Kidney (tissue), 22 donors: ENCODE data around the gene TEDDM1. TPM values are rescaled to one million over a fixed set of nuclear protein-coding genes. Genes with fewer than 3 reads are reported as not detected.
"Not testable (repeated sequence)": the region's sequence is repeated elsewhere in the genome, so short reads cannot be mapped to it uniquely, and the experiment has no call there.

Experiments used
- DNase-seq, 5 donors: peaks; one replicate each; pipeline ENCODE4 v3.0.0-alpha.2; 2013 to 2020
- FAIRE-seq: peaks from 2 replicates; lab custom pipeline; 2012; peaks lifted over from hg19 to GRCh38; lab: Jason Lieb, UNC
- H3K27ac ChIP-seq, 2 donors: one replicate each; pipeline ENCODE4 v1.7.0; 2013; ENCODE audit warnings: low read depth in 2 of 2, low read length in 2 of 2, inconsistent platforms in 1 of 2
- H3K27me3 ChIP-seq: one replicate; pipeline ENCODE4 v1.7.1; 2013; ENCODE audit warnings: low read length, inconsistent platforms; ENCODE audit not compliant: control insufficient read depth, insufficient read depth
- H3K36me3 ChIP-seq, 3 donors: one replicate each; pipeline versions ENCODE4 v1.7.0 to v1.7.1; 2013; ENCODE audit warnings: low read length in 3 of 3, control low read depth in 1 of 3, inconsistent platforms in 1 of 3; ENCODE audit not compliant: insufficient read depth in 3 of 3, control insufficient read depth in 2 of 3
- H3K4me1 ChIP-seq, 3 donors: one replicate each; pipeline versions ENCODE4 v1.7.0 to v1.7.1; 2013; ENCODE audit warnings: low read length in 3 of 3, inconsistent platforms in 1 of 3, low read depth in 1 of 3; ENCODE audit not compliant: control insufficient read depth in 2 of 3, insufficient read depth in 2 of 3
- H3K4me3 ChIP-seq, 3 donors: one replicate each; pipeline versions ENCODE4 v1.7.0 to v1.8.1; 2013; ENCODE audit warnings: low read length in 3 of 3, control low read depth in 1 of 3, inconsistent platforms in 1 of 3
- H3K9ac ChIP-seq, 3 donors: one replicate each; pipeline versions ENCODE4 v1.7.0 to v1.7.1; 2013; ENCODE audit warnings: low read length in 3 of 3, control low read depth in 1 of 3, inconsistent platforms in 1 of 3
- H3K9me3 ChIP-seq, 3 donors: one replicate each; pipeline versions ENCODE4 v1.7.0 to v1.7.1; 2013; ENCODE audit warnings: low read length in 3 of 3, control low read depth in 1 of 3, inconsistent platforms in 1 of 3; ENCODE audit not compliant: control insufficient read depth in 2 of 3, insufficient read depth in 1 of 3
- intact Hi-C: fragments of 100-400 bp; cut with DNase I; formaldehyde crosslinking; loops from one replicate; pipeline ENCODE4 v1.11.1; 2022
- long read RNA-seq, 10 donors: library from polyadenylated mRNA in 1 of 10; unstranded in 1 of 10; transcript quantifications; one replicate each; pipeline ENCODE4 v2.0.0 and lab custom pipeline, GENCODE V29; 2021 to 2026
- polyA plus RNA-seq: library from polyadenylated mRNA; stranded (reverse); fragments of 350-450 nt; fragmentation: Illumina TruSeq; extraction: RNeasy Lipid Tissue Mini Kit (QIAGEN cat#74804); gene quantifications from one replicate; pipeline ENCODE4 v1.2.3, GENCODE V29; 2014; ENCODE audit warnings: low read depth, low replicate concordance; ENCODE audit not compliant: insufficient read depth
- total RNA-seq: library from RNA; stranded (reverse); fragmentation: NEBNext Ultra II Directional; extraction: Animal tissue kit (Norgen Biotek cat#: 25700); gene quantifications from one replicate; pipeline ENCODE4 v1.2.1, GENCODE V29; 2021
- TF ChIP-seq, protein P1 (sequence below): IDR thresholded peaks from 3 replicates; pipeline ENCODE4 v1.5.1; 2012; ENCODE audit warnings: mild to moderate bottlenecking, moderate library complexity, borderline replicate concordance; ENCODE audit not compliant: insufficient read depth; ENCODE audit errors: extremely low read depth
- donor health status: control.
- donor health status: control.
- donor health status: control.
- donor health status: control.
- donor health status: control.
- donor health status: DM: yes; HTN: yes; CAD: no.
- donor health status: Normal renal cell carcinoma (clear cell type).

TEDDM1 gene
- total RNA-seq = not detected
- polyA plus RNA-seq = not detected
- long read RNA-seq, donor 1 = 0 reads
- long read RNA-seq, donor 2 = 0 reads
- long read RNA-seq, donor 3 = 0 reads
- long read RNA-seq, donor 4 = 0 reads
- long read RNA-seq, donor 5 = 0 reads
- long read RNA-seq, donor 6 = 0 reads
- long read RNA-seq, donor 7 = 0 reads
- long read RNA-seq, donor 8 = 0 reads
- long read RNA-seq, donor 9, partial matches to known transcripts = 0 of 1 reads
- long read RNA-seq, donor 9, other reads (novel, unspliced or antisense) = 0 of 1 reads
- long read RNA-seq, donor 10 = 0 reads

DNA sequence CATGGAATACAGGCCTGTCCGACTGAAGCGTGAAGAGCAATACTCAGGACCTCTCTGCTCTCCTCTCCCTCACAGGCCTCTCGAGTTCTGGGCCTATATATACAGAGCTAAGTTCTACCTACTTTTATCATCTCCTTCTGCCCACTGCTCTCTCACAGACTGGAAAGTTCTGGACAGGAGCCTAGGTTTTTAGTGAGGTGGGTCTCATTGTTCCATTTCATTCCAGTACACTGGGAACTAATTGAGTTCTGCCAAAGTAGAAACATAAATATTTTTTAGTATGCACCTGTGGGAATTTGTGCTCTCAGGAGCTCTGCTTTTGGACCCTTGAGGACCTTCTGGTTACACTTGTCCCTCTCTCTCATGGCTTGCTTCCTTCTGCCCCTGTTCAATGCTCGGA, at the start of gene TEDDM1:
Gene TEDDM1, minus strand, starts transcription at position 101 of the 400 bp plus-strand sequence. CDS start 182 bp downstream, outside the sequence.
- no peaks in the 10 kb centered on the region for H3K27me3 ChIP-seq
- no peak within 1 kb of the TSS for H3K9ac ChIP-seq
- DNase-seq (no peak), FAIRE-seq (no peak)
- intact Hi-C loops = loop anchor here (10.0 kb wide), 1 partner anchor 316 kb away; no protein-coding TSS in a partner anchor
- peak within 1 kb of the TSS in 1 of 2 donors; percentile 28 for H3K27ac ChIP-seq
- no peaks in the 10 kb centered on the region for H3K9me3 ChIP-seq
- H3K36me3 ChIP-seq = no peaks in the 10 kb centered on the region
- no peak within 1 kb of the TSS for H3K4me3 ChIP-seq
- H3K4me1 ChIP-seq = peaks cover 0 to 3% (median 2%) of the 10 kb centered on the region in 3 donors
- TF ChIP-seq, protein P1, sequence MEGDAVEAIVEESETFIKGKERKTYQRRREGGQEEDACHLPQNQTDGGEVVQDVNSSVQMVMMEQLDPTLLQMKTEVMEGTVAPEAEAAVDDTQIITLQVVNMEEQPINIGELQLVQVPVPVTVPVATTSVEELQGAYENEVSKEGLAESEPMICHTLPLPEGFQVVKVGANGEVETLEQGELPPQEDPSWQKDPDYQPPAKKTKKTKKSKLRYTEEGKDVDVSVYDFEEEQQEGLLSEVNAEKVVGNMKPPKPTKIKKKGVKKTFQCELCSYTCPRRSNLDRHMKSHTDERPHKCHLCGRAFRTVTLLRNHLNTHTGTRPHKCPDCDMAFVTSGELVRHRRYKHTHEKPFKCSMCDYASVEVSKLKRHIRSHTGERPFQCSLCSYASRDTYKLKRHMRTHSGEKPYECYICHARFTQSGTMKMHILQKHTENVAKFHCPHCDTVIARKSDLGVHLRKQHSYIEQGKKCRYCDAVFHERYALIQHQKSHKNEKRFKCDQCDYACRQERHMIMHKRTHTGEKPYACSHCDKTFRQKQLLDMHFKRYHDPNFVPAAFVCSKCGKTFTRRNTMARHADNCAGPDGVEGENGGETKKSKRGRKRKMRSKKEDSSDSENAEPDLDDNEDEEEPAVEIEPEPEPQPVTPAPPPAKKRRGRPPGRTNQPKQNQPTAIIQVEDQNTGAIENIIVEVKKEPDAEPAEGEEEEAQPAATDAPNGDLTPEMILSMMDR = no peak

DNA sequence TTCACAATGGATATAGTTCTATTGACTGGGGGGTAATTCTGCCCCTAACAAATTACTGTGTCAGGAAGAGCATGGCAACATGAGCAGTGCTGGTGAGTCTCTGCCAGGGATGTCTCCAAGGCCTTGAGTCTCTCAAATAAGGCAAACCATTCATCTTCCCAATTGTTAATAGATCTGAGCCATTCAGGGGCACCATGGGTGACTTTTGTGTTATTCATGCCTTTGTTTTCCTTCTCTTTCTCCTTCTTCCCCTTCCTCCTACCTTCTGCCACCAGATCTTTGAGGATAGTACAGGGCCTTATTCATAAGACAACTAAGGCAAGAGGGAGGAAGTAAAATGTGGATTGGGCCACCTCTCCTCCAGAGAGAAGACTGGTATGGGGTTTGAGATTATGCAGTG, 49.6 kb upstream of the TEDDM1 start, which contains the start of gene RGSL1:
Gene RGSL1, plus strand, starts transcription at position 60 of the 400 bp plus-strand sequence. Its CDS starts 20 bp downstream, at position 80.
- no peak for FAIRE-seq
- intact Hi-C loops = no loop called here

GRCh38 chr1:182447660-182448059, 47.2 kb upstream of the TEDDM1 start:
- no peak overlapping the region for H3K9ac ChIP-seq
- H3K4me1 ChIP-seq = no peaks in the 10 kb centered on the region
- FAIRE-seq (no peak), DNase-seq (no peak)
- no peaks in the 10 kb centered on the region for H3K36me3 ChIP-seq
- H3K27me3 ChIP-seq = no peaks in the 10 kb centered on the region
- no peak overlapping the region for H3K27ac ChIP-seq
- intact Hi-C loops = no loop called here
- H3K4me3 ChIP-seq = no peak overlapping the region
- TF ChIP-seq, protein P1 = no peak
- H3K9me3 ChIP-seq = no peaks in the 10 kb centered on the region

More for the DNA sequence above, 49.6 kb upstream of the TEDDM1 start, which contains the start of gene RGSL1:
- Histone ChIP-seq H3K27me3 (no peaks in the 10 kb centered on the region), H3K36me3 (no peaks in the 10 kb centered on the region), H3K9ac (no peak within 1 kb of the TSS), H3K9me3 (no peaks in the 10 kb centered on the region), H3K4me1 (no peaks in the 10 kb centered on the region), H3K4me3 (no peak within 1 kb of the TSS), H3K27ac (no peak within 1 kb of the TSS)
- TF ChIP-seq, protein P1 = no peak
- no peak for DNase-seq

GRCh38 chr1:182447124-182447523, 46.7 kb upstream of the TEDDM1 start:
- H3K4me3 ChIP-seq, H3K27me3 ChIP-seq, H3K36me3 ChIP-seq, DNase-seq, H3K27ac ChIP-seq, intact Hi-C loops, FAIRE-seq, H3K4me1 ChIP-seq, H3K9me3 ChIP-seq, H3K9ac ChIP-seq: not testable (repeated sequence)
